SK-N-SH treated with all-trans-retinoic acid at 6 μM for 48 hours (cell line): Measurements from ENCODE around the gene RPL18.

Source experiments
- ZC3H10 ChIP-seq: fragments of 250-450 bp; sonication (Bioruptor Pico); IDR thresholded peaks from 2 replicates; pipeline ENCODE4 v1.5.1; 2021; ENCODE audit warnings: mild to moderate bottlenecking, moderate library complexity
- ZFP30 ChIP-seq: fragments of 450-650 bp; formaldehyde crosslinking; IDR thresholded peaks from 2 replicates; pipeline ENCODE4 v1.5.0; 2022; ENCODE audit warnings: mild to moderate bottlenecking, moderate library complexity
- ZNF565 ChIP-seq: fragments of 450-650 bp; formaldehyde crosslinking; conservative IDR thresholded peaks from 2 replicates; pipeline ENCODE4 v1.5.0; 2020; ENCODE audit warnings: low read depth, mild to moderate bottlenecking, moderate library complexity

- TF ChIP-seq ZFP30 (CRISPR knock-in tag): no peak
- TF ChIP-seq ZNF565 (CRISPR knock-in tag): no peak
- no peak for TF ChIP-seq ZC3H10 (CRISPR knock-in tag)
Observed at GRCh38 chr19:48616041-48616436, 2.9 kb downstream of the RPL18 start.
